SJSA1 (cell line): ENCODE results near the gene PNMA6A. TPM values are rescaled to one million over a fixed set of nuclear protein-coding genes. Genes with fewer than 3 reads are reported as not detected.
"Not testable (repeated sequence)": the region's sequence is repeated elsewhere in the genome, so short reads cannot be mapped to it uniquely, and the experiment has no call there.

Source experiments
- DNase-seq, 2 experiments: peaks; one replicate each; pipeline ENCODE4 v3.0.0-alpha.2; 2015 to 2020; ENCODE audit warnings: low spot score in 2 of 2, low read depth in 1 of 2
- H3K27ac ChIP-seq: fragments of 250-450 bp; sonication (Bioruptor Pico); 2 replicates; pipeline ENCODE4 v1.5.1; 2020; ENCODE audit warnings: mild to moderate bottlenecking, moderate library complexity
- H3K27me3 ChIP-seq: fragments of 250-450 bp; sonication (Bioruptor Pico); replicated peaks from 2 replicates; pipeline ENCODE4 v1.5.1; 2020; ENCODE audit warnings: mild to moderate bottlenecking, moderate library complexity
- H3K36me3 ChIP-seq: fragments of 250-450 bp; sonication (Bioruptor Pico); 2 replicates; pipeline ENCODE4 v1.5.1; 2020; ENCODE audit warnings: mild to moderate bottlenecking
- H3K4me1 ChIP-seq: fragments of 250-450 bp; sonication (Bioruptor Pico); replicated peaks from 2 replicates; pipeline ENCODE4 v1.6.1; 2021; ENCODE audit warnings: mild to moderate bottlenecking
- H3K4me3 ChIP-seq: fragments of 250-450 bp; sonication (Bioruptor Pico); 2 replicates; pipeline ENCODE4 v1.5.1; 2020; ENCODE audit warnings: mild to moderate bottlenecking
- H3K9me3 ChIP-seq: fragments of 250-450 bp; sonication (Bioruptor Pico); replicated peaks from 2 replicates; pipeline ENCODE4 v1.5.1; 2020; ENCODE audit warnings: mild to moderate bottlenecking
- total RNA-seq: library from RNA; depleted of rRNA; stranded (reverse); fragments of >200 nt; shearing (Covaris generic); gene quantifications from 2 replicates; pipeline ENCODE4 v1.2.3, GENCODE V29; 2014; rRNA removed

PNMA6A gene
- total RNA-seq, 1 experiment from 2014 or later, result not detected

GRCh38 chrX:153110735-153111134 is 38.5 kb downstream of the PNMA6A start:
- H3K4me1 ChIP-seq, H3K9me3 ChIP-seq, H3K4me3 ChIP-seq, H3K36me3 ChIP-seq, H3K27ac ChIP-seq, H3K27me3 ChIP-seq, DNase-seq: not testable (repeated sequence)

GRCh38 chrX:153113851-153114250 is 41.6 kb downstream of the PNMA6A start:
- H3K9me3 ChIP-seq, H3K36me3 ChIP-seq, DNase-seq, H3K4me1 ChIP-seq, H3K27me3 ChIP-seq, H3K4me3 ChIP-seq, H3K27ac ChIP-seq: not testable (repeated sequence)

- H3K9me3 ChIP-seq, H3K27me3 ChIP-seq, H3K4me1 ChIP-seq, DNase-seq, H3K36me3 ChIP-seq, H3K4me3 ChIP-seq, H3K27ac ChIP-seq: not testable (repeated sequence)
These were observed 45.5 kb downstream of the PNMA6A start for GRCh38 chrX:153117754-153118153.

- not testable (repeated sequence) for H3K4me1 ChIP-seq, H3K27ac ChIP-seq, DNase-seq, H3K9me3 ChIP-seq, H3K4me3 ChIP-seq, H3K27me3 ChIP-seq, H3K36me3 ChIP-seq
These were observed 48.0 kb downstream of the PNMA6A start for GRCh38 chrX:153120230-153120629.

- DNase-seq, H3K4me1 ChIP-seq, H3K27me3 ChIP-seq, H3K27ac ChIP-seq, H3K4me3 ChIP-seq, H3K36me3 ChIP-seq, H3K9me3 ChIP-seq: not testable (repeated sequence)
These were observed 51.2 kb downstream of the PNMA6A start for GRCh38 chrX:153123468-153123867.

Other genes with a start within 250 kb of the PNMA6A start
- gene CETN2, start 241.7 kb upstream of the PNMA6A start, total RNA-seq, result 33.8 and 53.2 TPM in 2 replicates
- 6.8 and 12.7 TPM in 2 replicates for gene NSDHL, start 241.4 kb upstream of the PNMA6A start, total RNA-seq
- 9.8 and 10.1 TPM in 2 replicates for gene ZNF185, start 174.4 kb upstream of the PNMA6A start, total RNA-seq
- gene PNMA5, start 78.3 kb upstream of the PNMA6A start, total RNA-seq, result 0.08 TPM in 1 of 2 replicates, not detected in the other
- gene PNMA3, start 16.0 kb upstream of the PNMA6A start, total RNA-seq, result not detected in 2 replicates
- gene MAGEA1, start 106.8 kb downstream of the PNMA6A start, total RNA-seq, result not detected in 2 replicates
- not detected in 2 replicates for gene PNMA6F, start 249.3 kb downstream of the PNMA6A start, total RNA-seq